Esophagus muscularis mucosa (tissue), 4 donors: ENCODE data around the gene VSIG10.

Experiments used
- EP300 ChIP-seq: sonication (generic); formaldehyde crosslinking; IDR thresholded peaks from one replicate; pipeline ENCODE4 v1.6.1; 2017; ENCODE audit warnings: antibody characterized with exemption
- POLR2A ChIP-seq: fragments of 450-650 bp; IDR thresholded peaks from one replicate; pipeline ENCODE4 v1.6.1; 2017; ENCODE audit warnings: antibody characterized with exemption, moderate library complexity, mild to moderate bottlenecking, low read depth
- TF ChIP-seq, protein P1 (sequence below), 3 experiments: fragments of 200-600 bp in 2 of 3; fragments of 450-650 bp in 1 of 3; sonication (generic) in 2 of 3; IDR thresholded peaks; one replicate each; pipeline ENCODE4 v1.5.1; 2017 to 2019; ENCODE audit warnings: antibody characterized with exemption in 3 of 3, mild to moderate bottlenecking in 2 of 3, moderate library complexity in 1 of 3

DNA sequence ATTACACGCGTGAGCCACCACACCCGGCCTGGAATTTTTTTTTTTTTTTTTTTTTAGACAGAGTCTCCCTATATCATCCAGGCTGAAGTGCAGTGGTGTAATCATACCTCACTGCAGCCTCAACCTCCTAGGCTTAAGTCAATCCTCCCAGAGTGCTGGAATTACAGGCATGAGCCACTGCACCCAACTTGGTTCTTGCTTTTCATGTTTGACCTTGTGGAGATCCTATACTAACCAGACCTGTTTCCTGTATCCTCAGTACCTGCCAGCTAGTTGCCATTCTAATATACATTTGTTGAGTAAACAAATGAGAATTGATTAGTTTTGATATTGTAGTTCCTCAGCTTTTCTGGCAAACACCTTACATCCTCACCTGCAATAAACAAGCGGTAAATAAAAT, 3.2 kb upstream of the VSIG10 start:
- TF ChIP-seq POLR2A = no peak
- TF ChIP-seq, protein P1, sequence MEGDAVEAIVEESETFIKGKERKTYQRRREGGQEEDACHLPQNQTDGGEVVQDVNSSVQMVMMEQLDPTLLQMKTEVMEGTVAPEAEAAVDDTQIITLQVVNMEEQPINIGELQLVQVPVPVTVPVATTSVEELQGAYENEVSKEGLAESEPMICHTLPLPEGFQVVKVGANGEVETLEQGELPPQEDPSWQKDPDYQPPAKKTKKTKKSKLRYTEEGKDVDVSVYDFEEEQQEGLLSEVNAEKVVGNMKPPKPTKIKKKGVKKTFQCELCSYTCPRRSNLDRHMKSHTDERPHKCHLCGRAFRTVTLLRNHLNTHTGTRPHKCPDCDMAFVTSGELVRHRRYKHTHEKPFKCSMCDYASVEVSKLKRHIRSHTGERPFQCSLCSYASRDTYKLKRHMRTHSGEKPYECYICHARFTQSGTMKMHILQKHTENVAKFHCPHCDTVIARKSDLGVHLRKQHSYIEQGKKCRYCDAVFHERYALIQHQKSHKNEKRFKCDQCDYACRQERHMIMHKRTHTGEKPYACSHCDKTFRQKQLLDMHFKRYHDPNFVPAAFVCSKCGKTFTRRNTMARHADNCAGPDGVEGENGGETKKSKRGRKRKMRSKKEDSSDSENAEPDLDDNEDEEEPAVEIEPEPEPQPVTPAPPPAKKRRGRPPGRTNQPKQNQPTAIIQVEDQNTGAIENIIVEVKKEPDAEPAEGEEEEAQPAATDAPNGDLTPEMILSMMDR (IDR thresholded peaks at IDR 0.05) = no peak
- TF ChIP-seq EP300 = no peak
